ENCODE data around the gene RABGAP1L. TPM values are rescaled to one million over a fixed set of nuclear protein-coding genes. Genes with fewer than 3 reads are reported as not detected.
"Not testable (repeated sequence)": the region's sequence is repeated elsewhere in the genome, so short reads cannot be mapped to it uniquely, and the experiment has no call there.

RABGAP1L gene
- total and polyA plus RNA-seq, 7 experiments from 2014 or later = 38.4 to 97.4 (median 55.1) TPM

- no peaks in the 10 kb centered on the region for H3K9me3 ChIP-seq (ENCODE audit: control insufficient read depth in 2 of 3, low read length in 3 of 3)
- Mint-ChIP-seq H3K4me3 (no peak overlapping the region), H3K36me3 (peaks cover 0 to 38% (median 10%) of the 10 kb centered on the region in 5 donors), H3K4me1 (peaks cover 31 to 69% (median 56%) of the 10 kb centered on the region in 7 donors), H3K9me3 (no peaks in the 10 kb centered on the region), H3K27me3 (no peaks in the 10 kb centered on the region), H3K27ac (no peak overlapping the region)
- H3K27me3 ChIP-seq (ENCODE audit: control insufficient read depth in 2 of 2, insufficient read depth in 2 of 2, low read length in 2 of 2) = no peaks in the 10 kb centered on the region
- ATAC-seq = no peak
- no peak overlapping the region for H3K4me3 ChIP-seq (ENCODE audit: low read length)
- intact Hi-C loops (cut with micrococcal nuclease) = no loop called here
- H3K27ac ChIP-seq (ENCODE audit: low read depth, low read length) = no peak overlapping the region
- no peaks in the 10 kb centered on the region for H3K36me3 ChIP-seq (ENCODE audit: control insufficient read depth in 2 of 3, insufficient read depth in 3 of 3, low read length in 3 of 3)
- ChIA-PET CTCF (interaction anchor here (0.9 kb wide), 1 partner anchor 737 kb away, joined by 3 read pairs; no protein-coding TSS in a partner anchor), POLR2A (interaction anchor here (1.3 to 1.8 kb wide), 2 partner anchors 144 to 299 kb away, joined by 3 read pairs; partner anchors contain the start of genes GAS5 and ZBTB37)
- H3K4me1 ChIP-seq (ENCODE audit: control insufficient read depth in 2 of 2, insufficient read depth in 2 of 2, low read length in 2 of 2) = peaks cover 5 to 24% of the 10 kb centered on the region in 2 donors
- no peak for DNase-seq
Measured at GRCh38 chr1:174167265-174167803, 8.0 kb downstream of the RABGAP1L start.

GRCh38 chr1:174169342-174169741 is 10.0 kb downstream of the RABGAP1L start:
- peaks cover 0 to 34% (median 10%) of the 10 kb centered on the region in 5 donors for H3K36me3 Mint-ChIP-seq
- no peak overlapping the region for H3K27ac ChIP-seq (ENCODE audit: low read depth, low read length)
- H3K4me3 Mint-ChIP-seq = no peak overlapping the region
- ChIA-PET CTCF (no interaction called here), POLR2A (no interaction called here)
- peaks cover 31 to 67% (median 50%) of the 10 kb centered on the region in 7 donors for H3K4me1 Mint-ChIP-seq
- H3K4me1 ChIP-seq (ENCODE audit: control insufficient read depth in 2 of 2, insufficient read depth in 2 of 2, low read length in 2 of 2) = peaks cover 5 to 24% of the 10 kb centered on the region in 2 donors
- no peaks in the 10 kb centered on the region for H3K36me3 ChIP-seq (ENCODE audit: control insufficient read depth in 2 of 3, insufficient read depth in 3 of 3, low read length in 3 of 3)
- intact Hi-C loops (cut with micrococcal nuclease) = no loop called here
- no peak overlapping the region for H3K27ac Mint-ChIP-seq
- ATAC-seq = no peak
- no peaks in the 10 kb centered on the region for H3K9me3 ChIP-seq (ENCODE audit: control insufficient read depth in 2 of 3, low read length in 3 of 3)
- no peaks in the 10 kb centered on the region for H3K27me3 ChIP-seq (ENCODE audit: control insufficient read depth in 2 of 2, insufficient read depth in 2 of 2, low read length in 2 of 2)
- H3K27me3 Mint-ChIP-seq = no peaks in the 10 kb centered on the region
- no peak overlapping the region for H3K4me3 ChIP-seq (ENCODE audit: low read length)
- DNase-seq = no peak
- no peaks in the 10 kb centered on the region for H3K9me3 Mint-ChIP-seq

DNA sequence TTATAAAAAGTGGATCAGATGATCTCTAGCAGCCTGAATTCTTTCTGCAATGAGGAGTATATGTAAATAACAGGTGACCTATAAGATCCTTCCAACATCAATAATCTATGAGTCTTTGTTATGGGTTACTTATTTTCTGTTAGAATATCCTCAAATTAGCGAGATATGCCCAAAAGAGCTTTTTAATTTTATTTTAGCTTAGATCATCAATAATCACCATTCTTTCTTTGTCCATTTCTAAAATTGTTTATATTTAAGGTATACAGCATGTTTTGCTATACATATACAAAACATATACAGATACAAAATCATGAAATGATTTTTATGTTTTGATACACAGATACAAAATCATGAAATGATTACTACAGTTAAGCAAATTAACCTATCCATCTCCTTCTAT is 11.8 kb downstream of the RABGAP1L start:
- Histone ChIP-seq H3K4me1 (ENCODE audit: control insufficient read depth in 2 of 2, insufficient read depth in 2 of 2, low read length in 2 of 2) (peaks cover 5 to 14% of the 10 kb centered on the region in 2 donors), H3K27me3 (ENCODE audit: control insufficient read depth in 2 of 2, insufficient read depth in 2 of 2, low read length in 2 of 2) (no peaks in the 10 kb centered on the region), H3K27ac (ENCODE audit: low read depth, low read length) (no peak overlapping the region), H3K36me3 (ENCODE audit: control insufficient read depth in 2 of 3, insufficient read depth in 3 of 3, low read length in 3 of 3) (no peaks in the 10 kb centered on the region), H3K9me3 (ENCODE audit: control insufficient read depth in 2 of 3, low read length in 3 of 3) (no peaks in the 10 kb centered on the region), H3K4me3 (ENCODE audit: low read length) (no peak overlapping the region)
- DNase-seq (no peak), ATAC-seq (no peak)
- CTCF ChIA-PET = no interaction called here
- H3K27me3 Mint-ChIP-seq = no peaks in the 10 kb centered on the region
- H3K27ac Mint-ChIP-seq = no peak overlapping the region
- intact Hi-C loops (cut with micrococcal nuclease) = no loop called here
- H3K9me3 Mint-ChIP-seq = no peaks in the 10 kb centered on the region
- H3K4me1 Mint-ChIP-seq = peaks cover 25 to 52% (median 44%) of the 10 kb centered on the region in 7 donors
- H3K4me3 Mint-ChIP-seq = no peak overlapping the region
- H3K36me3 Mint-ChIP-seq = peaks cover 0 to 19% (median 7%) of the 10 kb centered on the region in 5 donors
- POLR2A ChIA-PET = no interaction called here

GRCh38 chr1:174174461-174175329 is 15.4 kb downstream of the RABGAP1L start:
- no peaks in the 10 kb centered on the region for H3K4me1 ChIP-seq (ENCODE audit: control insufficient read depth in 2 of 2, insufficient read depth in 2 of 2, low read length in 2 of 2)

DNA sequence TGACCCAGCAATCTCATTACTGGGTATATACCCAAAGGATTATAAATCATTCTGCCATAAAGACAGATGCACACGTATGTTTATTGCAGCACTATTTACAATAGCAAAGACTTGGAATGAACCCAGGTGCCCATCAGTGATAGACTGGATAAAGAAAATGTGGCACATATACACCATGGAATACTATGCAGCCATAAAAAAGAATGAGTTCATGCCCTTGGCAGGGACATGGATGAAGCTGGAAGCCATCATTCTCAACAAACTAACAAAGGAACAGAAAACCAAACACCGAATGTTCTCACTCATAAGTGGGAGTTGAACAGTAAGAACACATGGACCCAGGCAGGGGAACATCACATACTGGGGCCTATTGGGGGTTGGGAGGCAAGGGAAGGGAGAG is 19.1 kb downstream of the RABGAP1L start:
- H3K27me3 ChIP-seq (ENCODE audit: control insufficient read depth in 2 of 2, insufficient read depth in 2 of 2, low read length in 2 of 2); H3K27ac ChIP-seq (ENCODE audit: low read depth, low read length); H3K9me3 ChIP-seq (ENCODE audit: control insufficient read depth in 2 of 3, low read length in 3 of 3); POLR2A ChIA-PET; H3K4me3 Mint-ChIP-seq; H3K27ac Mint-ChIP-seq; H3K4me3 ChIP-seq (ENCODE audit: low read length); DNase-seq; intact Hi-C loops (cut with micrococcal nuclease); ATAC-seq; H3K36me3 ChIP-seq (ENCODE audit: control insufficient read depth in 2 of 3, insufficient read depth in 3 of 3, low read length in 3 of 3); H3K4me1 ChIP-seq (ENCODE audit: control insufficient read depth in 2 of 2, insufficient read depth in 2 of 2, low read length in 2 of 2); H3K27me3 Mint-ChIP-seq: not testable (repeated sequence)
- Mint-ChIP-seq H3K9me3 (peaks cover 0 to 14% (median 0%) of the 10 kb centered on the region in 11 donors), H3K4me1 (peaks cover 9 to 49% (median 23%) of the 10 kb centered on the region in 7 donors), H3K36me3 (peaks cover 0 to 22% (median 17%) of the 10 kb centered on the region in 5 donors)
- CTCF ChIA-PET = interaction anchor here (0.6 kb wide), 1 partner anchor 1453 kb away, joined by 3 read pairs; no protein-coding TSS in a partner anchor

More at GRCh38 chr1:174174461-174175329, 15.4 kb downstream of the RABGAP1L start:
- H3K27me3 ChIP-seq (ENCODE audit: control insufficient read depth in 2 of 2, insufficient read depth in 2 of 2, low read length in 2 of 2) = no peaks in the 10 kb centered on the region
- peaks cover 0 to 14% (median 0%) of the 10 kb centered on the region in 11 donors for H3K9me3 Mint-ChIP-seq
- intact Hi-C loops (cut with micrococcal nuclease) = no loop called here
- DNase-seq (no peak), ATAC-seq (no peak)
- H3K4me3 ChIP-seq (ENCODE audit: low read length) = no peak overlapping the region
- H3K9me3 ChIP-seq (ENCODE audit: control insufficient read depth in 2 of 3, low read length in 3 of 3) = no peaks in the 10 kb centered on the region
- H3K36me3 ChIP-seq (ENCODE audit: control insufficient read depth in 2 of 3, insufficient read depth in 3 of 3, low read length in 3 of 3) = no peaks in the 10 kb centered on the region
- peaks cover 11 to 50% (median 38%) of the 10 kb centered on the region in 7 donors for H3K4me1 Mint-ChIP-seq
- ChIA-PET CTCF (interaction anchor here (0.6 to 1.2 kb wide), 2 partner anchors 12 to 18 kb away, joined by 3 to 4 read pairs; no protein-coding TSS in a partner anchor), POLR2A (interaction anchor here (0.5 to 0.7 kb wide), 2 partner anchors 345 to 856 kb away, joined by 3 to 4 read pairs; no protein-coding TSS in a partner anchor)
- no peaks in the 10 kb centered on the region for H3K27me3 Mint-ChIP-seq
- H3K36me3 Mint-ChIP-seq = peaks cover 0 to 36% (median 18%) of the 10 kb centered on the region in 5 donors
- H3K4me3 Mint-ChIP-seq = no peak overlapping the region
- H3K27ac ChIP-seq (ENCODE audit: low read depth, low read length) = no peak overlapping the region
- H3K27ac Mint-ChIP-seq = no peak overlapping the region

GRCh38 chr1:174189428-174190062 is 30.2 kb downstream of the RABGAP1L start:
- peaks cover 15 to 37% (median 21%) of the 10 kb centered on the region in 7 donors for H3K4me1 Mint-ChIP-seq
- POLR2A ChIA-PET = no interaction called here
- H3K27ac ChIP-seq (ENCODE audit: low read depth, low read length) = no peak overlapping the region
- H3K9me3 ChIP-seq (ENCODE audit: control insufficient read depth in 2 of 3, low read length in 3 of 3) = no peaks in the 10 kb centered on the region
- H3K36me3 ChIP-seq (ENCODE audit: control insufficient read depth in 2 of 3, insufficient read depth in 3 of 3, low read length in 3 of 3) = no peaks in the 10 kb centered on the region
- peak overlapping the region in 3 of 9 donors; percentile 37 to 48 (median 45) for H3K27ac Mint-ChIP-seq
- no peak overlapping the region for H3K4me3 ChIP-seq (ENCODE audit: low read length)
- ATAC-seq (no peak), DNase-seq (no peak)
- no peak overlapping the region for H3K4me3 Mint-ChIP-seq
- no peaks in the 10 kb centered on the region for H3K27me3 ChIP-seq (ENCODE audit: control insufficient read depth in 2 of 2, insufficient read depth in 2 of 2, low read length in 2 of 2)
- CTCF ChIA-PET = interaction anchor here (0.6 kb wide), 2 partner anchors 138 to 931 kb away, joined by 3 read pairs; no protein-coding TSS in a partner anchor
- peaks cover 0 to 14% (median 1%) of the 10 kb centered on the region in 11 donors for H3K9me3 Mint-ChIP-seq
- intact Hi-C loops (cut with micrococcal nuclease) = no loop called here
- H3K4me1 ChIP-seq (ENCODE audit: control insufficient read depth in 2 of 2, insufficient read depth in 2 of 2, low read length in 2 of 2) = peaks cover 0 to 10% of the 10 kb centered on the region in 2 donors
- H3K36me3 Mint-ChIP-seq = peaks cover 0 to 14% (median 8%) of the 10 kb centered on the region in 5 donors
- H3K27me3 Mint-ChIP-seq = no peaks in the 10 kb centered on the region

All from naive thymus-derived CD4-positive, alpha-beta T cell (primary cell).